ENCODE data around the gene CCDC13. TPM values are rescaled to one million over a fixed set of nuclear protein-coding genes. Genes with fewer than 3 reads are reported as not detected.

CCDC13 gene
- total and polyA plus RNA-seq, 2 donors (not counting 3 experiments of a cell fraction or from before 2014, with no cell fraction given), result 0.36 to 0.82 TPM

DNA sequence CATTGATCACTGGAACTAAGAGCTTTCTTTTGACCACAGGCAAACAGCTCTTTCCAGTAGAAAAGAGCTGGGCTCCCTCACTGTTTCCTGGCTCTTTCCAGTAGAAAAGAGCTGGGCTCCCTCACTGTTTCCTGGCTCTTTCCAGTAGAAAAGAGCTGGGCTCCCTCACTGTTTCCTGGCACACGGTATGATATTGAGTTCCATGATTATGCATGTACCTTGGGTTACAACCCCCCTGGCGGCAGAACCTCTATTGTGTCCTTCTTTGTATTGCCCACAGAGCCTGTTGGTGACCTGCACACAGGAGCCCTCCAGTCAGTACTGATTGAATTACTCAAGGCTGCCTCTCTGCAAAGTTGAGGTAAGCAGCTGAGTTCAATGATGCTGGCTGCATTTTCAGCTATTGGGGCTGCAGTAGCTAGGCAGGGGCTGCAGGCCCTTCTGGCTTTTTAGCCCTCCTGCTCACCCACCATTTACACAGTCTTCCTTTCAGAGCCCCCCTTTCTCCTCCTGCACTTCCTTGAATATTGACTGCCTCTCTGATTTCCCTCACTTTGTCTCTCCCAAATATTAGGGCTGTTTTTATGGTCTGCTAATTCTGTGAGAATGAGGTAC lies 46.4 kb upstream of the CCDC13 start:
- ChIA-PET POLR2A (no interaction called here), CTCF (interaction anchor here (1.7 kb wide), 1 partner anchor 12 kb away, joined by 7 read pairs; no protein-coding TSS in a partner anchor)
- no peaks in the 10 kb centered on the region for H3K36me3 ChIP-seq (ENCODE audit: control insufficient read depth in 2 of 2, extremely low read depth in 1 of 2, insufficient read depth in 2 of 2, low read length in 2 of 2)
- no peaks in the 10 kb centered on the region for H3K9me3 ChIP-seq (replicated peaks; ENCODE audit: control insufficient read depth, insufficient read depth, low read length)
- TF ChIP-seq POLR2A (IDR thresholded peaks at IDR 0.05; ENCODE audit: low read depth, low read length) (no peak), POLR2AphosphoS5 (IDR thresholded peaks at IDR 0.05; ENCODE audit: insufficient read depth, low read depth, low read length) (no peak), MYC (IDR thresholded peaks at IDR 0.05; ENCODE audit: low read depth, low read length) (no peak), EZH2 (IDR thresholded peaks at IDR 0.05; ENCODE audit: borderline replicate concordance, low read depth, low read length, severe bottlenecking) (no peak), GATA2 (IDR thresholded peaks at IDR 0.05; ENCODE audit: insufficient read depth, insufficient read length, low read depth, low read length) (no peak), JUN (IDR thresholded peaks at IDR 0.05; ENCODE audit: borderline replicate concordance, insufficient read depth, insufficient read length, low read depth) (no peak), FOS (IDR thresholded peaks at IDR 0.05; ENCODE audit: borderline replicate concordance, insufficient read depth, low read length) (no peak)
- TF ChIP-seq, protein P1, sequence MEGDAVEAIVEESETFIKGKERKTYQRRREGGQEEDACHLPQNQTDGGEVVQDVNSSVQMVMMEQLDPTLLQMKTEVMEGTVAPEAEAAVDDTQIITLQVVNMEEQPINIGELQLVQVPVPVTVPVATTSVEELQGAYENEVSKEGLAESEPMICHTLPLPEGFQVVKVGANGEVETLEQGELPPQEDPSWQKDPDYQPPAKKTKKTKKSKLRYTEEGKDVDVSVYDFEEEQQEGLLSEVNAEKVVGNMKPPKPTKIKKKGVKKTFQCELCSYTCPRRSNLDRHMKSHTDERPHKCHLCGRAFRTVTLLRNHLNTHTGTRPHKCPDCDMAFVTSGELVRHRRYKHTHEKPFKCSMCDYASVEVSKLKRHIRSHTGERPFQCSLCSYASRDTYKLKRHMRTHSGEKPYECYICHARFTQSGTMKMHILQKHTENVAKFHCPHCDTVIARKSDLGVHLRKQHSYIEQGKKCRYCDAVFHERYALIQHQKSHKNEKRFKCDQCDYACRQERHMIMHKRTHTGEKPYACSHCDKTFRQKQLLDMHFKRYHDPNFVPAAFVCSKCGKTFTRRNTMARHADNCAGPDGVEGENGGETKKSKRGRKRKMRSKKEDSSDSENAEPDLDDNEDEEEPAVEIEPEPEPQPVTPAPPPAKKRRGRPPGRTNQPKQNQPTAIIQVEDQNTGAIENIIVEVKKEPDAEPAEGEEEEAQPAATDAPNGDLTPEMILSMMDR (IDR thresholded peaks at IDR 0.05; ENCODE audit: extremely low read depth in 1 of 2, insufficient read depth in 1 of 2, low read depth in 1 of 2, low read length in 2 of 2), result no peak
- TF ChIP-seq, protein P2, sequence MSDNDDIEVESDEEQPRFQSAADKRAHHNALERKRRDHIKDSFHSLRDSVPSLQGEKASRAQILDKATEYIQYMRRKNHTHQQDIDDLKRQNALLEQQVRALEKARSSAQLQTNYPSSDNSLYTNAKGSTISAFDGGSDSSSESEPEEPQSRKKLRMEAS (IDR thresholded peaks at IDR 0.05; ENCODE audit: insufficient read depth, insufficient read length), result no peak
- no peaks in the 10 kb centered on the region for H3K9me1 ChIP-seq (replicated peaks; ENCODE audit: control insufficient read depth, extremely low read depth, insufficient read depth, low read length)
- H2AFZ ChIP-seq (ENCODE audit: low read depth, low read length), result no peak overlapping the region
- H3K4me2 ChIP-seq (ENCODE audit: insufficient read depth, low read length), result no peak overlapping the region
- no TSS peak for BruUV-seq (replicated peaks)
- DNase-seq (ENCODE audit: low read depth, low spot score) (no peak), FAIRE-seq (no peak)
- no peaks in the 10 kb centered on the region for H3K79me2 ChIP-seq (ENCODE audit: control insufficient read depth, insufficient read depth, low read length)
- H3K27ac ChIP-seq (ENCODE audit: insufficient read depth, low read depth, low read length), result no peak overlapping the region
- H4K20me1 ChIP-seq (replicated peaks; ENCODE audit: control insufficient read depth, extremely low read depth, insufficient read depth, low read length), result no peaks in the 10 kb centered on the region
- peaks cover 11 to 18% of the 10 kb centered on the region in 2 experiments for H3K27me3 ChIP-seq (ENCODE audit: control insufficient read depth in 2 of 2, insufficient read depth in 2 of 2, low read length in 2 of 2)
- H3K4me3 ChIP-seq (replicated peaks in 1 of 3; ENCODE audit: insufficient read depth in 1 of 3, low read depth in 1 of 3, low read length in 3 of 3), result no peak overlapping the region
- dilution Hi-C loops (cut with MboI; ENCODE audit: extremely low pct_ligation_motif_present, low sequenced_read_pairs), result no loop called here
- H3K9ac ChIP-seq (replicated peaks; ENCODE audit: extremely low read depth, insufficient read depth, low read length), result no peak overlapping the region
- no peaks in the 10 kb centered on the region for H3K4me1 ChIP-seq (ENCODE audit: control insufficient read depth, extremely low read depth, insufficient read depth, low read length)
- intact Hi-C loops (cut with micrococcal nuclease), result no loop called here

Data from endothelial cell of umbilical vein (primary cell).